ENCODE data around the gene ICE2.

The ICE2 gene

DNA sequence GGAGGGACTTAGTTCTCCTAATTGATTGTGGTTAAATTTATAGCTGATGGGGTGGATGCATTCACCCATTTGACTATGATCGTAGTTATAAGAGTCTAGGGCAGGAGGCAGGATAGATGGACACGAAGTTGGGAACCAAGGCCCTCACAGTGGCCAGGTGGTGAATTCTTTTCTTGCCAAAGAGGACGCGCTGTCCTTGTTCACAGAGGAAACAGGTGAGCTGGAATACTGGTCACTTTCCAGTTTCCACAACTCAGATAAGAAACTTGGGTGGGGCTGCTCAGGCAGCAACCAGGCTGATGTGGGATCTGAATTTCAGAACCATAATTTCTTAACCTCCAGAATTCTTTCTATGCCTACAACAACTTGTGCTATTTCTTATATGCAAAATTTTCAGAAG is 34.0 kb upstream of the ICE2 start:
- no peak for DNase-seq (ENCODE audit: low spot score)
- TF ChIP-seq, protein P1, sequence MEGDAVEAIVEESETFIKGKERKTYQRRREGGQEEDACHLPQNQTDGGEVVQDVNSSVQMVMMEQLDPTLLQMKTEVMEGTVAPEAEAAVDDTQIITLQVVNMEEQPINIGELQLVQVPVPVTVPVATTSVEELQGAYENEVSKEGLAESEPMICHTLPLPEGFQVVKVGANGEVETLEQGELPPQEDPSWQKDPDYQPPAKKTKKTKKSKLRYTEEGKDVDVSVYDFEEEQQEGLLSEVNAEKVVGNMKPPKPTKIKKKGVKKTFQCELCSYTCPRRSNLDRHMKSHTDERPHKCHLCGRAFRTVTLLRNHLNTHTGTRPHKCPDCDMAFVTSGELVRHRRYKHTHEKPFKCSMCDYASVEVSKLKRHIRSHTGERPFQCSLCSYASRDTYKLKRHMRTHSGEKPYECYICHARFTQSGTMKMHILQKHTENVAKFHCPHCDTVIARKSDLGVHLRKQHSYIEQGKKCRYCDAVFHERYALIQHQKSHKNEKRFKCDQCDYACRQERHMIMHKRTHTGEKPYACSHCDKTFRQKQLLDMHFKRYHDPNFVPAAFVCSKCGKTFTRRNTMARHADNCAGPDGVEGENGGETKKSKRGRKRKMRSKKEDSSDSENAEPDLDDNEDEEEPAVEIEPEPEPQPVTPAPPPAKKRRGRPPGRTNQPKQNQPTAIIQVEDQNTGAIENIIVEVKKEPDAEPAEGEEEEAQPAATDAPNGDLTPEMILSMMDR (IDR thresholded peaks at IDR 0.05): no peak
- H3K27ac ChIP-seq: no peak overlapping the region
- no peak overlapping the region for H3K4me3 ChIP-seq

DNA sequence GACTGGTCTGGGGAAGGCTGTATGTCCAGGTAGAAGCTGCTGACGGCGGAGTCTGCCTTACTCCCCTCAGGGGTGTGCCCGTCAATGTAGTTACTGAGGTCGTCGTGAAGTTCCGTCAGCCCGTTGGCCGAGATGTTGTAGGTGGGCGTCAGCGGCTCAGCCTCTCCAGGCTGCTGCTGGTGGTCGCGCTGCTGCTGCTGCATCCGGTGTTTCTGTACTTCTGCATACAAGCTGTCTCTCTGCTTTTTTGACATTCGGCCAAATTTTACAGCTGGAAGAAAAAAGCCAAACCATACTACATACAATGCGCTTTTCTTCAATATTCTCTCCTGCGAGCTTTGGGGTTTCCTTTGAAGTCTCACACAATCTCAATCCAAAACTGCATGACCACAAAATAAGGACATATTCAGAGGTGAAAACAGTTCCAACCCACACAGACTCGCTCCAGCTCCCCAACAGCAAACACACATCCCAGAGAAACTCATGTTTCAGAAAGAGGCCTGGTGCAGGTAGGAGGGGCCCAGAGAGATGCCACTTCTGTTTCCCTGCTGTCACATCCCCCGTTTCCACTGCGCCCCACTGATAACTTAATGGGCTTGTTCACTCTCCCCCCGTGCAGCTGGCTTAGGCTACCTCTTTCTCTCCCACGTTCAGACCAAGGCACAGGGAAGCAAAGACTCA is 32.5 kb upstream of the ICE2 start:
- no peak overlapping the region for H3K4me3 ChIP-seq
- DNase-seq (ENCODE audit: low spot score): no peak
- TF ChIP-seq, protein P1 (IDR thresholded peaks at IDR 0.05): no peak
- H3K27ac ChIP-seq: no peak overlapping the region

DNA sequence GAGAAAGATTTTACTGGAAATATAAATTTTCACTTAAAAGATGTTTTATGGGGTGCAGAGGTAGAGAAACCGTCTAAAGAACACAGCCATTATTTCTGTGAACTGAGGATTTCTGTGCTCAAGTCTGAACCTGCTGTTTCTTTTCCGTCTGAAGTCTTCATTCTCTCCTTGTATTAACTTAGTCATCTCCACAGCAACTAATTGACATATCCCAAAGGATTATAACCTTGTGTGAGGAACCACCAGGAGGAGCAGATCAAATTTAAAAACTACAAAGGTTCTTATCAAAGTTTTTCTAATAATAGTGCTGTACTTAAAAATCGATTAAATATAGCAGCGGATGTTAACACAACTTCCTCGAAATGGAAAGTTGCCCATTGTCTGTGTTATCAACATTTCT is 31.1 kb upstream of the ICE2 start:
- TF ChIP-seq, protein P1 (IDR thresholded peaks at IDR 0.05): no peak
- no peak for DNase-seq (ENCODE audit: low spot score)
- H3K4me3 ChIP-seq: no peak overlapping the region
- H3K27ac ChIP-seq: no peak overlapping the region

DNA sequence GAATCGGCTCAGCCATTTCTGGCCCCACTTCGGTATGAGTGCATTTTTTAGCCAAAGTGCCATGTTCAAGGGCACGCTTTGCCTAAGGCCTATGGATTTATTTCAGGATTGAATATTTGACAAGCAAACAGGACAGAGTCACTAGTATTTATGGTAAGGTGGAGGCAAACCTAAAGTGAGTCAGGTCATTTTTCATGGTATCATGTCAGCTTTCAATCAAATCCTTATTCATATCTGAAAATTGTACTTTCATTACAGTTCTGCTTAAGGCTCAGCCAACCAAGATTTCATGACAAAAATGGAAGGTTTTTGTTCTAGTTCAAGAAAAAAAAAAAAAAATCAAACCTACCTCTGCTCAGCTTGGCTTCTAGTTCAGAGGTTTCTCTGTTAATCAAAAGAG is 30.5 kb upstream of the ICE2 start:
- TF ChIP-seq, protein P1 (IDR thresholded peaks at IDR 0.05): no peak
- no peak overlapping the region for H3K27ac ChIP-seq
- DNase-seq (ENCODE audit: low spot score): no peak
- no peak overlapping the region for H3K4me3 ChIP-seq

DNA sequence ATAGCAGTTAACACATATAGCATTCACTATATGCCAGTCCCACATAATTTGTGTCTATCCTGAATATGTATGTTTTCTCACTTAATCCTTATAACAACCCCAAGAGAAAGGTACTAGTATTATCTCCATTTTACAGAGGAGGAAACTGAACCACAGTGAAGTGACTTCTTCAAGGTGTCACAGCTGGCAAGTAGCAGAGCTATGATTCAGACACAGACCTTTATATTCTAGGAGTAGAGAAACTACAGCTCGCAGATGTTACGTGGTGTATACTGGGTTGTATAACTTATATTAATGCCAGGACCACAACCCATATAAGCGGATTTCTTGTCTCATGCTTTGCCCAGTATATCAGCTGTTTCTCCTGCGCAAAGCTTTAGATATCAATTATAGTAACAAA is 29.5 kb upstream of the ICE2 start:
- no peak overlapping the region for H3K27ac ChIP-seq
- no peak overlapping the region for H3K4me3 ChIP-seq

DNA sequence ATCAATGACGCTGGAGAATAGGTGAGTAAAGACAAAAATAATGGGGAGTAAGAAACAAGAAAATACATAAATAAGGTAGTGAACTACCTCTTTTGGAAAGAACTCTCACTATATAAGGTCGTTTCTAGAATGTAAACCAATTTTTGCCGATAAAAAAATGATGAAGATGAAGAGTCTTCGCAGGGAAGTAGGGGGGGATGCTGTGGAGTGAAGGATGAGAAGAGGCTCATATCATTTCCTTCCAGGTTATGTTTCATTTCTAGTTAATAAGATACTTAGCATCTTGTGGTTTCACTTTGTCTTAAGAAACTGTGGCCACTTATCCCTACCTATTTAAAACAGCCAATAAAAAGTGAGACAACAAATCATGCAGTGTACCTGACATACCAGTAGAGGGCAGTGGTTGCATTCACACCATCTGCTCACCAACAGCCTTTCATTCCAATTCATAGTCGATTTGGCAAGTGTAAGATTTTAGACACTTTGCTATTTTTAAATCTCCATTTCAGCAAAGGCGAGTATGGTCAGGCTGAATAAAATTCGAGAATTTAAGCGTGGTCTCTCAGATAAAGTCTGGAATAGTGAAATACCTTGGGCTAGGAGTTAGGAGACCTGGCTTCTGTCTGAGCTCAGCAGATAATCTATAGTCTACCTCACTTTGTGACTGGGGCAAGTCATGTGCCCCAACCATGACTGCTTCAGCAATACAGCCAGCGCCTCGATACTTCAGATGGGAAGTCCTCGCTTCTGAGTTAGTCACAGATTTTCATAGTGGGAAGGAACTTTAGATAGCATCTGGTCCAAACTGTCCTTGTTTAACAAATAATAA is 28.9 kb upstream of the ICE2 start:
- no peak for DNase-seq (ENCODE audit: low spot score)
- H3K27ac ChIP-seq: no peak overlapping the region
- TF ChIP-seq, protein P1 (IDR thresholded peaks at IDR 0.05): peak; percentile 85
- H3K4me3 ChIP-seq: no peak overlapping the region

More for the DNA sequence above, 29.5 kb upstream of the ICE2 start:
- TF ChIP-seq, protein P1 (IDR thresholded peaks at IDR 0.05): no peak
- no peak for DNase-seq (ENCODE audit: low spot score)

DNA sequence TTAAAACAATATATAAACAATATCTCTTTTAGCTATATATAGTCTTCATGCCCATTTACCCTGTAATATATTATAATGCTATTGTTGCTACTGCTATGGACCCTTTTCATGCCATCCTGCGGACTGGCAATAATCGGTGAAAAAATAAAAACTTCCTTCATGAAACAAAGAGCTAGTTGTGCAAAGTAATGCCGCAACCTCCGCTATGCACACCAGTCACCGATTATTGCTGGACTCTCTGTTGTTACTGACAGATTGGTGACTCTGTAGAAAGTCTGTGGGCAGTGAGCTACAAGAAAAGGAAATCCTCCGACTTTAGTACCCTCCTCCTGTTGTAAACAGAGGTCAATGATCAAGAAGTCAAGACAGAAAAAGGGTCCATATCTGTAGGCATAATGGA is 17.9 kb upstream of the ICE2 start:
- TF ChIP-seq, protein P1 (IDR thresholded peaks at IDR 0.05): no peak
- Histone ChIP-seq H3K27ac (no peak overlapping the region), H3K4me3 (no peak overlapping the region)
- DNase-seq (ENCODE audit: low spot score): no peak
